Tibial nerve (tissue), 4 donors: Measurements from ENCODE around the gene OTUD7B.

ENCODE experiments used
- EP300 ChIP-seq, 2 donors: sonication (generic); formaldehyde crosslinking; IDR thresholded peaks; one replicate each; pipeline ENCODE4 v1.6.1; 2017; ENCODE audit warnings: antibody characterized with exemption in 2 of 2, mild to moderate bottlenecking in 1 of 2
- TF ChIP-seq, protein P1 (sequence below), 5 experiments: fragments of 200-600 bp in 3 of 5; fragments of 450-650 bp in 2 of 5; sonication (generic) in 3 of 5; IDR thresholded peaks; one replicate each; pipeline ENCODE4 v1.5.1; 2016 to 2019; ENCODE audit warnings: antibody characterized with exemption in 5 of 5, mild to moderate bottlenecking in 3 of 5, moderate library complexity in 2 of 5

DNA sequence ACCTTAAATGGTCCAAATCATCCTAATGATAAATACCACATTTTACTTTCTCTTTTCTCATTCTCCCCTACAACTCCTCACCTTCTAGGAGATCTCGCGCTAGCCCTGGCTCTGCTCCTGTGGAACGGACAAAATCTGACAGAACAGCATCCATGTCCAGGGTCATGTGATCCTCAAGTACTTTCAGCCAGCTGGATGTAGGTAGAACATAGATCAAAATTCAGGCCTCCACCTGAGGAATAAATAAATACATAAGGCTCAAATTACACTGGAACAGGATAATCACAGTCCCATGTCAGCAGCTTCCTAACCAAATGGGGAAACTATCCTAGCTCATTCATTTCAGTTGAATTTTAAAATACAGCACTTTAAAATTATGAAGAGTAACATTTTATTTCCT lies 33.2 kb downstream of the OTUD7B start:
- TF ChIP-seq, protein P1, sequence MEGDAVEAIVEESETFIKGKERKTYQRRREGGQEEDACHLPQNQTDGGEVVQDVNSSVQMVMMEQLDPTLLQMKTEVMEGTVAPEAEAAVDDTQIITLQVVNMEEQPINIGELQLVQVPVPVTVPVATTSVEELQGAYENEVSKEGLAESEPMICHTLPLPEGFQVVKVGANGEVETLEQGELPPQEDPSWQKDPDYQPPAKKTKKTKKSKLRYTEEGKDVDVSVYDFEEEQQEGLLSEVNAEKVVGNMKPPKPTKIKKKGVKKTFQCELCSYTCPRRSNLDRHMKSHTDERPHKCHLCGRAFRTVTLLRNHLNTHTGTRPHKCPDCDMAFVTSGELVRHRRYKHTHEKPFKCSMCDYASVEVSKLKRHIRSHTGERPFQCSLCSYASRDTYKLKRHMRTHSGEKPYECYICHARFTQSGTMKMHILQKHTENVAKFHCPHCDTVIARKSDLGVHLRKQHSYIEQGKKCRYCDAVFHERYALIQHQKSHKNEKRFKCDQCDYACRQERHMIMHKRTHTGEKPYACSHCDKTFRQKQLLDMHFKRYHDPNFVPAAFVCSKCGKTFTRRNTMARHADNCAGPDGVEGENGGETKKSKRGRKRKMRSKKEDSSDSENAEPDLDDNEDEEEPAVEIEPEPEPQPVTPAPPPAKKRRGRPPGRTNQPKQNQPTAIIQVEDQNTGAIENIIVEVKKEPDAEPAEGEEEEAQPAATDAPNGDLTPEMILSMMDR (IDR thresholded peaks at IDR 0.05), result no peak
- no peak for TF ChIP-seq EP300 (IDR thresholded peaks at IDR 0.05)
